ENCODE data around the gene MOSPD2.

DNA sequence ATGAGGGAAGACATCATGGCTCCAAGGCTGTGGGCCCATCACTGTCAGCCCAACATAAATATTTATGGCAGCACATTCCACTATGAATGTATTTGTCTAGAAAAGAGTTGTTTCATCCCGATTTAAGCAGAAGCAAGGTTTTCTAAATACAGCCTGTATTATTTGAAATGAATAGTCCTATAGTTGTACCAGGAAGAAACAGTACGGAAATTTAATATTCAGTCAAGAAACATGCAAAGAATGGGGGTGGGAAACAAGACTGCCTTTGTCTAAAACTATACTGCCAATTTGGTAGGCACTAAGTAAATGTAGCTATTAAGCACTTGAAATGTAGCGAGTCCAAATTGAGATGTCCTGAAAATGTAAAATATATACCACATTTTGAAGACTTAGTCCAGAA, 69.1 kb downstream of the MOSPD2 start:
- no peak for TF ChIP-seq TAF1 (IDR thresholded peaks at IDR 0.05; ENCODE audit: borderline replicate concordance, insufficient read depth, low read length)
- TF ChIP-seq, protein P1, sequence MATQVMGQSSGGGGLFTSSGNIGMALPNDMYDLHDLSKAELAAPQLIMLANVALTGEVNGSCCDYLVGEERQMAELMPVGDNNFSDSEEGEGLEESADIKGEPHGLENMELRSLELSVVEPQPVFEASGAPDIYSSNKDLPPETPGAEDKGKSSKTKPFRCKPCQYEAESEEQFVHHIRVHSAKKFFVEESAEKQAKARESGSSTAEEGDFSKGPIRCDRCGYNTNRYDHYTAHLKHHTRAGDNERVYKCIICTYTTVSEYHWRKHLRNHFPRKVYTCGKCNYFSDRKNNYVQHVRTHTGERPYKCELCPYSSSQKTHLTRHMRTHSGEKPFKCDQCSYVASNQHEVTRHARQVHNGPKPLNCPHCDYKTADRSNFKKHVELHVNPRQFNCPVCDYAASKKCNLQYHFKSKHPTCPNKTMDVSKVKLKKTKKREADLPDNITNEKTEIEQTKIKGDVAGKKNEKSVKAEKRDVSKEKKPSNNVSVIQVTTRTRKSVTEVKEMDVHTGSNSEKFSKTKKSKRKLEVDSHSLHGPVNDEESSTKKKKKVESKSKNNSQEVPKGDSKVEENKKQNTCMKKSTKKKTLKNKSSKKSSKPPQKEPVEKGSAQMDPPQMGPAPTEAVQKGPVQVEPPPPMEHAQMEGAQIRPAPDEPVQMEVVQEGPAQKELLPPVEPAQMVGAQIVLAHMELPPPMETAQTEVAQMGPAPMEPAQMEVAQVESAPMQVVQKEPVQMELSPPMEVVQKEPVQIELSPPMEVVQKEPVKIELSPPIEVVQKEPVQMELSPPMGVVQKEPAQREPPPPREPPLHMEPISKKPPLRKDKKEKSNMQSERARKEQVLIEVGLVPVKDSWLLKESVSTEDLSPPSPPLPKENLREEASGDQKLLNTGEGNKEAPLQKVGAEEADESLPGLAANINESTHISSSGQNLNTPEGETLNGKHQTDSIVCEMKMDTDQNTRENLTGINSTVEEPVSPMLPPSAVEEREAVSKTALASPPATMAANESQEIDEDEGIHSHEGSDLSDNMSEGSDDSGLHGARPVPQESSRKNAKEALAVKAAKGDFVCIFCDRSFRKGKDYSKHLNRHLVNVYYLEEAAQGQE (IDR thresholded peaks at IDR 0.05; ENCODE audit: insufficient read depth in 1 of 2, low read depth in 2 of 2, low read length in 2 of 2), result no peak

Measured in PFSK-1 (cell line).